Measurements from ENCODE around the gene HOXD13.
A peak's percentile ranks its signal among the peaks of the same experiment; 100 is the strongest.

HOXD13 gene

GRCh38 chr2:176081376-176081836, 11.1 kb upstream of the HOXD13 start:
- no peak for DNase-seq (ENCODE audit: low spot score)

- no peak for DNase-seq (ENCODE audit: low spot score)
Measured at GRCh38 chr2:176081837-176082524, 10.5 kb upstream of the HOXD13 start.

- no peak for DNase-seq (ENCODE audit: low spot score)
Measured at GRCh38 chr2:176082525-176082823, 10.0 kb upstream of the HOXD13 start.

- DNase-seq (ENCODE audit: low spot score), result no peak
Measured at GRCh38 chr2:176082824-176083751, 9.4 kb upstream of the HOXD13 start.

DNA sequence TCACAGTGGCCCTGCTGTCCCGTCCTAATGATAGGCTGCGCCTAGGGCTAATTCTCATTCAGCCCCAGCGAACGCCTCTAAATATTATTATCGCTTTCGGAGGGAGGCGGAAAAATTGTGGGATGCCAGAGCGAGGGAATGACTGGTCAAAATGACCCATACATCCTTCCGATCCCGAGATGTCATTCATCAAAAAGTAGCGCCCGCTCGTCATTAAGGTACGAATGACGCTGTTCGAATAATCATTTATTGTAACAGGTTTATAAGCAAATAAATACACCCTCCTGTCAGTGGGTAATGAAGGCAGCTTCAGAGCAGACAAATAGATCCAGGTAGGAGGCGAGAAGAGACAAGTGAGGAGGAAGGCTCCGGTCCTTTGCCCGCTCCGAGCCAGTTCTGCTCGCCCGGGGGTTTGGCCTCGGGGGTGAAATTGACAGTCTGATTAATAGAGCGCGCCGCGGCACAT, 8.7 kb upstream of the HOXD13 start, which contains the start of gene EVX2:
TSS of gene EVX2 (minus strand) at position 167 of the 466 bp plus-strand sequence. CDS start 186 bp downstream, outside the sequence.
- no peak for DNase-seq (ENCODE audit: low spot score)

DNA sequence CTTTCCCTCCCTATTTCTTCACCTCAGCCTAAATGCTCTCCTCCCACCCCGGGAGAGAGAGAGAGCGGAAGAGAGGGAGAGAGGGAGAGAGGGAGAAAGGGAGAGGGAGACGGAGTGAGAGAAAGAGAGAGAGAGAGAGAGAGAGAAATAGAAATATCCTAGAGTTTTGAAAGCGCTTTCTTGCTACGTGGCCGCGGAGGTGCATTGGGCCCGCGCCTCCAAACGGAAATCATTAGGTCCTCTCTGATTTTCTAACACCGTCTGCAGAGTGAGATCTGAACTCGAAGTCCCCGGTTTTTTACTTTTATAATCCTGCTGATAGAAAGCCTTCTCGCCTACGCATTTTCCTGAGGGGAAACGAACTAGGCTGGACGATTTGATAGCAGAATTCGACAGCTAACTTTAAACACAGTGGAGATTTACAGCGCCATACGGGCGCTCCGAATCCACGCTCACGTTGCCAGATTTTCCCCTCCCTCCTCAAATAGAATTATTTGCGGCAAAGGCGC, 7.9 kb upstream of the HOXD13 start:
- no peak for DNase-seq (ENCODE audit: low spot score)

DNA sequence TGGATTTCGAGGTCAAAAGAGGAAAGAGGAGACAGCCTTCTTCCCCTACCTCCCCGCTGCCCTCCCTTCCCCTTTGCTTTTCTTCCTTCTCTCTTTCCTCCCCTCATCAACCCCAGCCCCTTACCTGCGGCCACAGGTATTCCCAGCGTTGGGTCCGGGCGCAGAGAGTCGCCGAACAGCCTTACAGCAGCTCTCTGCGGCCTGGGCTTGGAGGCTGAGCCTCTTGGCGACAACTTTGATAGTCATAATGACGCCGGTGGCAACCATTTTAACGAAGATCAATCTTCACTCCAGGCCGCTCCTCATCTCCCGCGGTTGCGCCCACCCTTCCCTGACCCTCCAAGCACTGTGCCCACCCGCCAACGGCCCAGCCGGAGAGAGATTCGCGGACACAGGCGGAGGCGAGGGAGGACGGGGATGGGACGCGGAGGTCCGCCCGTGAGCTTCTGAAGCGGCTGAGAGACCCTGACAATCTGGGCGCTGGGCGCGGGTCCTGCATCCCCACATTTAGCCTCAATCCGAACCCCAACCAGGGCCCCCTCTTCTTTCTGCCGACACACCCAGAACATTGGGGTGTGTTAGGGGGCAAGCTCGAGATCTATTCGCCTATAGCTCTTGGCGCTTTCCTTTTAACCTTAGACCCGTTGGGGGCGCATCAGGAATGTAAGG, 7.3 kb upstream of the HOXD13 start:
- no peak for DNase-seq (ENCODE audit: low spot score)

DNA sequence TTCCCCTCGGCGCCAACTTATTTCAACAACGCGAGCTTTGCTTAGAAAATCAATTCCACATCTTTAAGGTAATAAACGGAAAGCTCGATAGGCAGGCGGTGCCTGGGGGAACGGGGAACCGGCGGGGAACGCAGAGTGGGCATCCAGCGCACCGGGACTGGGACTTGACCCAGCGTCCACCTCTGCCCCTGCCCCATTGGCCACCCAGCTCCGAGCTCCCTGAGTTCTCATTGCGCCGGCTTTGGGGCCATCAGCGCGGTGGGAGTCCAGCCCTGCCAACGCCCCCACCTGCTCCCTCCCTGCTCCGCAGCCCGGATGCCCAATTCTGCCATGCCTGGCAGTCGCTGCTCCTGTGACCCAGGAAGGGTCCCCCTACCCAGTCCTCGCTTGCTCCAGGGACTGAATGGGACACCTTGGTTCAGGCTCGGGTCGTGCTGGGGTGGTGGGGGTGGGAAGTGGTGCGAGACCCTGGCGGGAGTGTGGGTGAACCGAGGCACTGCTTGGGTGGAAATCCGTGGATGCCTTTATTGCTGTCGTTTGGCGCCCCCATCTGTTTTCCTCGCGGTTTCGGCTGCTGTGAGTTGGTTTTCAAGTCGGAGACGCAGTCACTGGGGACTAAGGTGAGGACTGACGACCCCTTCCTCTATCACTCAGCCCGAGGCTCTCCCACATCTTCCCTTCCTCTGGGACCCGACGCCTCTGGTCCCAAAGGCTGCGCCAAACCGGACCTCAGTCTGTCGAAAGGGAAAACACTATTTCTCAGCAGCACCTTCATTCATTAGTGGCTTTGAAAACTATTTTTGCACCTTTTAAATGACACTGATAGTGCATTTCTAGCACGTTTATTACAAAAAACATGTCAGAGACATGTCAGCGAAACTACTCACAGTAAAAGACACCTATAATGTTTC, 6.4 kb upstream of the HOXD13 start:
- peak; percentile 31 for DNase-seq (ENCODE audit: low spot score)

DNA sequence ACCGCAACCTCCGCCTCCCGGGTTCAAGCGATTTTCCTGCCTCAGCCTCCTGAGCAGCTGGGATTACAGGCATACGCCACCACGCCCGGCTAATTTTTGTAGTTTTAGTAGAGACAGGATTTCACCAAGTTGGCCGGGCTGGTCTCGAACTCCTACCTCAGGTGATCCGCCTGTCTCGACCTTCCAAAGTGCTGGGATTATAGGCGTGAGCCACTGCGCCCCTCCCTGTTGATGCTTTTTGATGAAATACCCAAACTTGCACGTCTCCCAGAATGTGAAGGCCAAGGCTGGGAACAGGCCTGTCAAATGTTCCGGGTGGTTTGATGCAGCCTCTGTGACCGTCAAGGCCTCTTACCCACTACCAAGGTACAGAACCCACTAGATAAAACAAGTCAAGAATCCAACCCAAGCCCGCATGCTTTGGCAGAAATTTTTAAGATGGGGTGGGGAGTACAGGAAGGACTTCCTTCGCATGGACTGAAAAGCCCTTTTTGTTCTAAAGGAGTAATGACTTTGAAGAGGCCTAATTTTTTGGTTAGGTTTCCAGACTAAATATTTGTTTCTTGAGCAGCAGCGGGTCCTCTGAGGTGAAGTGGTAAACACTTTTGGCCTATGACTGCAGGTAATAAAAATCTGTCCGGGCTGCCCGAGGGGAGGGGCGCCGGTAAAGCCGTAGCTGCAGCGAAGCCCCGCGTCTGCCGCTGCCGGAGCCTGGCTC, 5.0 kb upstream of the HOXD13 start:
- no peak for DNase-seq (ENCODE audit: low spot score)

- DNase-seq (ENCODE audit: low spot score), result peak; percentile 51
Measured at GRCh38 chr2:176088048-176088936, 4.2 kb upstream of the HOXD13 start.

DNA sequence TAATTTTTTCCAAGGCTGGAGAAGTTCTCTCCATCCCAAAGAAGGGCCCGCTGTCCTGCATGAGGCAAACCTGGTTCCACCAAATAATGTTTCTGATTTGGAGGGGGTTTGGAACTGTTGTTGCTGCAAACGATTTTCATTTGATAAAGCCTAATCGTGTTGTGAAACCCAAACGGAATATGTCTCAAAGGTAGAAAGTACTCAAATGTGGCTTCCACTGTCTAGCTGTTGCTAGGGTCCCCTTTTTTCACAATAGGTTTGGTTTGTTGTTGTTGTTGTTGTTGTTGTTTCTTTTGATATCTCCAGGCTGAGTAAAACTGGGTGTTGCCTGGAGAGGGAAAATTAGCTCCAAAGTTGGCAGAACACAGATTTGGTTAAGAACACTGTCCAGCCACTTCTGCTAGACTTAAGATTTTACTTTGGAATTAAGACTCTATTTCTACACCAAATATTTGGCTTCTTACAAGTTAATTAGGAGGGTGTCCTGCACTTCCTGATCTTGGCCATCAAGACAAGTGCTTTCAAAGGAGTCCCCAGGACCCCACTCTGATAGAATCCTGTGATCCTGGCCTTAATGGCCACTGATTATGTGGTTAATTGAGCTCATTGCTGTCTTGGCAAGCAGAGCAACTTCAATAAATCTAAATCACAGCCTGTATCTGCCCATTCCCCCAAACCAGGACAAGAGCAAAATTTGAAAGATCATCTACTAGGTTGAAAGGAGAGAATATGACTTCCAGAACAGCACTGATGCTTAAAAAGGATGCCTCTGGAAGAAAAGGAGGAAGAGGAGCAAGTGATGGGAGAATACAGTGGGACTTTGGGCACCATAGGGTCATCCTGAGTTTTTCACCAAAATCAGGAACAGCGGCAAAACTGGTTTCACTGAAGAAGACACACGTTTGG, 3.3 kb upstream of the HOXD13 start:
- DNase-seq (ENCODE audit: low spot score), result no peak

- no peak for DNase-seq (ENCODE audit: low spot score)
Measured at GRCh38 chr2:176089843-176090395, 2.6 kb upstream of the HOXD13 start.

DNA sequence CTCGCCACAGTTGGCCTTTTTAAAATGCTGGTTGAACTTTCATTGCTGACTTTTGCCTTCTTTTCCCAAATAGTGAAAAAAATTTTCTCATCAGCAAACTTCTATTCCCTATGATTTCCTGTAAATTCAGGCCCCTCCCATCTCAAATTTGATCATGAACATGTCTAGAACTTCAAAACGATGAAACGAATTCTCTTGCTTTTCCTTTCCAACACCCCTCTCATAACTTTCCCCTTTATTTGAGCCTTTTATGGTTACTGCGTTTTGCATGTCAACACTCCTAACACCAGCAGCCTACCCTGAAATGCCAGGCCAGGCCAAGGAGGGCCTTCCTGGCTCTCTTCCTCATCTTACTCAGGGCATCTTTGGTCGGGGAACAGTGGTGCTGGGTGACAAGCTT, 1.7 kb upstream of the HOXD13 start:
- DNase-seq (ENCODE audit: low spot score), result no peak

DNA sequence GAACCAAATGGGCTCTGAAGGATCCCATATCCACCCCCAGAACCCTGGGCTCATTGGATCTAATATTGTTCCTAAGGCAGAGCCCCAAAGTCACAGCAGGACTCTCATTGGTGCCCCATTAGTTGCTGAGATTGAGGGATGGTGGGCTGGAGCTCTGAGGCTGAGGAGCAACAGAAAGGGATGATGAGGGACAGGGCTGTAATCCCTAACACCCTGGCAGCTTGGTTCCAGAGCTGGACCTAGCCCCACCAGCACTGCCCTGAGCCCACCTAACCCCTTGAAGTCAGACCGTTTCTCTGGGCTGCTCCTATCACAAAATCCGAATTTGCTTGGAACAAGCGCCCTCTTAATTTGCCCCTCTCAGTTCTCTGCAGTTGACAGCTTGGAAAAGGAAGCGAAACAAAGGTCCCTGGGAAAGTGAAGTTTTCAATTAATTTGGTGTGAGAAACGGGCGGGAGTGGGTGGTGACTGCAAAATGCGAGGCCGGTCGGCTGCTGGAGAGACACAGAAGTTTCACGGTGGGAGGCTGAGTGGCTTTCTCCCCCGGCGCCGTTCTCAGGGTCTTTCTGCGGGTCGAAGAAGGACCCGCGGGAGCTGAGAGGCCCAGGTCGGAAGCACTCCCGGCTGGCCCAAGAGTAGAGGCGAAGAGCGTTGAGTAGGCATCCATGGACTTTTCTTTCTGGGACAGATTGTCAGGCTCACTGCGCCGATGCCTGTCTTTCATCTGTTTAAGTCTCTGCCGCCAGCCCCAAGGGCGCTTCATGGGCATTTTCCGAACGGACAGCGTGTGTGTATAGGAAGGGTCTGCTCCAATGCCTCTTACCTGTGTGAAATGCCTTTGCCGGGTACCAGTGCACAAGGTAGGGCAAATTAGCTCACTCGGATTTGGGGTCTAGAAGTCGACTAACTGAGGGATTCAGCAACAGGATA, 927 bp upstream of the HOXD13 start:
- DNase-seq (ENCODE audit: low spot score), result no peak

DNA sequence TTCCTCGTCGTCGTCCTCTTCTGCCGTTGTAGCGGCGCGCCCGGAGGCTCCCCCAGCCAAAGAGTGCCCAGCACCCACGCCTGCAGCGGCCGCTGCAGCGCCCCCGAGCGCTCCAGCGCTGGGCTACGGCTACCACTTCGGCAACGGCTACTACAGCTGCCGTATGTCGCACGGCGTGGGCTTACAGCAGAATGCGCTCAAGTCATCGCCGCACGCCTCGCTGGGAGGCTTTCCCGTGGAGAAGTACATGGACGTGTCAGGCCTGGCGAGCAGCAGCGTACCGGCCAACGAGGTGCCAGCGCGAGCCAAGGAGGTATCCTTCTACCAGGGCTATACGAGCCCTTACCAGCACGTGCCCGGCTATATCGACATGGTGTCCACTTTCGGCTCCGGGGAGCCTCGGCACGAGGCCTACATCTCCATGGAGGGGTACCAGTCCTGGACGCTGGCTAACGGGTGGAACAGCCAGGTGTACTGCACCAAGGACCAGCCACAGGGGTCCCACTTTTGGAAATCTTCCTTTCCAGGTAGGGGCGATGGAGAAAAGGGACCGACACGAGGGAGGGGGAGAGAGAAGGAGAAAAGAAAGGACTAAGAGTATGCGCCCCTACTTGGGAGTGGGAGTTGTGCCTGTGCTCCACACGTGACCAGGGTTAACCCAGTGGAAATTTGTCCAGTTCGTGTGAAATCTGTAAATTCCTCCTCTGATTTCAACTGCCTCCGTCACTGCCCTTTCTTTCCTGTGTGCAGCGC, 800 bp downstream of the HOXD13 start:
- DNase-seq (ENCODE audit: low spot score), result no peak

- no peak for DNase-seq (ENCODE audit: low spot score)
Measured at GRCh38 chr2:176093898-176094249, 1.4 kb downstream of the HOXD13 start.

All from kidney tubule cell (primary cell).